Activated naive CD4-positive, alpha-beta T cell treated with anti-CD3 and anti-CD28 coated beads, Interleukin-2, amount 50 U/mL, for 72 hours (primary cell): ENCODE measurements around the gene EXOC6B. TPM values are rescaled to one million over a fixed set of nuclear protein-coding genes. Genes with fewer than 3 reads are reported as not detected.

Source experiments
- ATAC-seq, 2 donors: fragments of 150-1000 bp; cut with Tn5 transposase; 2 replicates each; pipeline ENCODE4 v1.10.0; 2021; ENCODE audit warnings: mild to moderate bottlenecking in 2 of 2, moderate library complexity in 2 of 2
- DNase-seq, 2 donors: peaks; one replicate each; pipeline ENCODE4 v3.0.0; 2021 to 2022; ENCODE audit warnings: low spot score in 2 of 2
- H3K27ac Mint-ChIP-seq, 2 donors: one replicate each; pipeline ENCODE4 v1.8.0; 2022; ENCODE audit warnings: mild to moderate bottlenecking in 2 of 2, mixed read lengths in 2 of 2
- H3K36me3 Mint-ChIP-seq, 2 donors: one replicate each; pipeline ENCODE4 v1.8.0; 2022; ENCODE audit warnings: mixed read lengths in 2 of 2
- H3K9me3 Mint-ChIP-seq, 2 donors: one replicate each; pipeline ENCODE4 v1.8.0; 2022; ENCODE audit warnings: mixed read lengths in 2 of 2
- total RNA-seq, 2 donors: library from RNA; stranded (reverse); gene quantifications; one replicate each; pipeline ENCODE4 v1.2.3, GENCODE V29; 2022

EXOC6B gene
- total RNA-seq, 2 donors from 2014 or later, result 9.3 to 11.0 TPM

DNA sequence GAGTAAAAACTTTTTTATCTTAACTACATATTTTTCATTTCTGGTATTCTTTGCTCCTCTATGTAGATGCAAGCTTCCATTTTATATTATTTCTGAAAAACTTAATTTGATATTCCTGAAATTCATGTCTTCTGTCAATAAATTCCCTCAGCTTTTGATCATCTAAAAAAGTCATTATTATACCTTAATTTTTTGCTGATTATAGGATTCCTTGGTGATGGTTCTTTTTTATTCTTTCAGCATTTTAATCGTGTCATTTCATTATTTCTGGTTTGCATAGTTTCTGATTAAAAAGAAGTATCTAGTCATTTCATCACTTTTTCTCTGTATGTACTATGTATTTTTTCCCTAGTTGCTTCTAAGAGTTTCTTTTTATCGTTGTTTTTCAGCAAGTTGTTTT, 436.4 kb downstream of the EXOC6B start:
- ATAC-seq (no peak), DNase-seq (no peak)
- H3K9me3 Mint-ChIP-seq, result peaks cover 14 to 24% of the 10 kb centered on the region in 2 donors
- no peak overlapping the region for H3K27ac Mint-ChIP-seq
- peaks cover 8 to 9% of the 10 kb centered on the region in 2 donors for H3K36me3 Mint-ChIP-seq

DNA sequence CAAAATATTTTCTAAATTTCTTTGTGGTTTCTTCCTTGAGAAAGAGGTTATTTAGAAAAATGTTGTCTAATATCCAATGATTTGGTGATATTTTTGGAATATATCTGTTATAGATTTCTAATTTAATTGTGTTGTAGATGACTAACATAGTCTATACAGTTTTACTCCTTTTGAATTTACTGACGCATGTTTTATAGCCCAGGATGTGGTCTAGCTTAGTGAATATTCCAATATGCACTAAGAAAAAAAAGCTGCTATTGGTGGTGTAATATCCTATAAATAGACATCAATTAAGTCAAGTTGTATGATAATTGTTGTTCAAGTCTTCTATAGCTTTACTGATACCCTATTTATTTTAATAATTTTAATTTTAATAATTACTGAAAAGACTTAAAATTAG, 437.6 kb downstream of the EXOC6B start:
- Mint-ChIP-seq H3K27ac (no peak overlapping the region), H3K9me3 (peaks cover 14 to 27% of the 10 kb centered on the region in 2 donors), H3K36me3 (peaks cover 6 to 9% of the 10 kb centered on the region in 2 donors)
- ATAC-seq (no peak), DNase-seq (no peak)

DNA sequence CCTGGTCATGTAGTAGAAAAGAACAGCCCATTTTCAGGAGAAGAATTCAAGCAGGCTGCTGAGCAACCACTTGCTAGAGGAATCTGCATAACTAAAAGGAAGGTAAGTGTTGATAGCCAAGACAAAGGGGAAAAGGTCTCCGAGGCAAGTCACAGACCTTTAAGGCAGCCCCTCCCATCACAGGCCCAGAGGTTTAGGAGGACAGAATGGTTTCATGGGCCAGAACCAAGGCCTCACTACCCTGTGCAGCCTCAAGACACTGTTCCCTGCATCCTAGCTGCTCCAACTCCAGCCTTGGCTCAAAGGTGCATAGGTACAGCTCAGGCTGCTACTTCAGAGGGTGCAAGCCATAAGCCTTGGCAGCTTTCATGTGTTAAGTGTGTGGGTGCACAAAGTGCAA, 439.5 kb downstream of the EXOC6B start:
- Mint-ChIP-seq H3K36me3 (peaks cover 4 to 6% of the 10 kb centered on the region in 2 donors), H3K9me3 (peaks cover 13 to 26% of the 10 kb centered on the region in 2 donors), H3K27ac (no peak overlapping the region)
- DNase-seq, result no peak
- no peak for ATAC-seq

DNA sequence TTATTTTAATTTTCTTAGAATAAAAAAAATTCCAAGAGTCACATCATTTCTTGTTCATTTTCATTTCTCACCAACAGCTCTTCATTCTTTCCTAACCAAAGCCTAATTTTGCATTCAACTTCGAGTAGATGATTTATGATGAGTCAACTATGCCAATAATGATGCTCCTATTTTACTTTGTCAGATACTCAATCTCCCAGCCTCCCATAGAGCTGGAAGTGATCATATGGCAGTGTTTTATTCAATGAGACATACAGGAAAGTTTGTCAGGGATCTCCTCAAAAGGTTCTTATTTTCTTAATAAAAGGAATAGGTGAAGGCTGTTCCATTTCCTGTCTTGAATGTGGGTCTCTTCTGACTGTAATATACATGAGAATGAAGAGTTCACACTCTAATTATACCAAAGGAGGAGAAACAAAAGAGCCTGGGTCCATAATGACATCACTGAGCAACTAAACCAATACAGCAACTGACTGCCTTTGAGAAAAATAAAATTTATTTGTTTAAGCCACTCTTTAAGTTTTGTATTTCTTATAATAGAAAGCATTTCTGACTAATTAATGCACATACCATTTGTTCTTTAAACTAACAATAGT, 447.0 kb downstream of the EXOC6B start:
- Mint-ChIP-seq H3K9me3 (peaks cover 3 to 10% of the 10 kb centered on the region in 2 donors), H3K27ac (no peak overlapping the region), H3K36me3 (peaks cover 9 to 32% of the 10 kb centered on the region in 2 donors)
- ATAC-seq (no peak), DNase-seq (no peak)

DNA sequence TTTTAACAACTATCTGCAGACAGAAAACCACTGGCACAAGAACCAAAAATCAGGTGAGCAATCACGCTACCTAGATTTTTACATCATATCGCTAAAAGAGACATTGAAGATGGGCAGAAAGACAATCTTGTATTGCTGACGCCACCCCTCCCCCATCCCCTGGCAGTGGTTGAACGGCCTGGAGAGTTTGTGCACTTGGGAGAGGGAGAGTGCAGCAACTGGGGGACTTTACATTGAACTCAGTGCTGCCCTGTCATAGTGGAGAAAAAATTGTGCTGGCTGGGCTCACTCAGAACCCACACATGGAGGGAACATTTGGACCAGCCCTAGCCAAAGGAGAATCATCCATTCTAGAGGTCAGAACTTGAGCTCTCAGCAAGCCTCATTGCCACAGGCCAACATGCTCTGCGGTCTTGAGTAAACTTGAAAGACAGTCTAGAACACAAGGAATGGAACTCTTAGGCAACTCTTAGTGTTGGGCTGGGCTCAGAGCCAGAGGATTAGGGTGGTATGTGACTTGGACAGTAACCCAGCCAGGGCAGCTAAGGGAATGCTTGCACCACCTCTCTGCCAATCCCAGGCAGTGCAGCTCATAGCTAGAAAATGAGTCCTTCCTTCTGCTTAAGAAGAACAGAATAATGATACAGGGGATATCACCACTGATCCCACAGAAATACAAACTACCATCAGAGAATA, 458.2 kb downstream of the EXOC6B start:
- Mint-ChIP-seq H3K9me3 (peaks cover 10 to 13% of the 10 kb centered on the region in 2 donors), H3K27ac (no peak overlapping the region), H3K36me3 (peaks cover 23 to 30% of the 10 kb centered on the region in 2 donors)
- ATAC-seq (no peak), DNase-seq (no peak)

DNA sequence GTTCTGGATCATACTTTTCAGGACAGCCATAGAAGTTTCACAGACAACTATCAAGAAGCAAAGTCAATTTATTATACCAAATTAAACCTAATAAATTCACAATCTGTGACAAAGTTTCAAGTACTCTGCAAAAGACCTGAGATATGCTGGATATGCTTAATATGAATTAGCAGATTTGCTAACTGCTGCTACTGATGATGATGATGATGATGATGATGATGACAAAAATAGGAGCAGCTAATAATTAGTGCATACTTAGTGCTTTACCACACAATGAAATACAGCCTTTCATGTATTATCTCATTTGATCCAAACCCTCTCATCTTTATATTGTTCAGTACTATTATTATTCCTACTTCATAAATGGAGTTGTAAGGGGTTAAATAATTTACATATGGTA, 462.4 kb downstream of the EXOC6B start:
- DNase-seq (no peak), ATAC-seq (no peak)
- H3K36me3 Mint-ChIP-seq, result peaks cover 5 to 24% of the 10 kb centered on the region in 2 donors
- peaks cover 0 to 5% of the 10 kb centered on the region in 2 donors for H3K9me3 Mint-ChIP-seq
- H3K27ac Mint-ChIP-seq, result no peak overlapping the region

DNA sequence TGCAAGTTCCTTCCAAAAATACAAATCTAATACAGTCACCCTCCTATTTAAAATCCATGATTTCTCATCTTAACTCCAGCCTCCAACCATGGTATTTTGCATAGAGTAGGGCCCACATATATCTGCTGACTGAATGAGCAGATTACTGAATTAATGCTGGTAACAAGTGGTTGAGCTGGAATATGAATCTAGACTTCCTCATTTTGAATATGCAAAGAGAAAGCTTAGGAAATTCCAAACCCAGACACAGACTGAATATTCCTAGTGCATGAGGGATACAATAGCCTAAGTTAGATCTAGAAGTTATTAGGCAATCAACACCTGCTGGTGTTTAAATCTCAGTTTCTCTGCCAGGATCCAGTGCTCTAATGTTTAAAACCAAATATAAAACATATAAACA, 463.1 kb downstream of the EXOC6B start:
- Mint-ChIP-seq H3K36me3 (peaks cover 1 to 20% of the 10 kb centered on the region in 2 donors), H3K9me3 (peaks cover 0 to under 1% of the 10 kb centered on the region in 2 donors), H3K27ac (no peak overlapping the region)
- no peak for ATAC-seq
- no peak for DNase-seq

DNA sequence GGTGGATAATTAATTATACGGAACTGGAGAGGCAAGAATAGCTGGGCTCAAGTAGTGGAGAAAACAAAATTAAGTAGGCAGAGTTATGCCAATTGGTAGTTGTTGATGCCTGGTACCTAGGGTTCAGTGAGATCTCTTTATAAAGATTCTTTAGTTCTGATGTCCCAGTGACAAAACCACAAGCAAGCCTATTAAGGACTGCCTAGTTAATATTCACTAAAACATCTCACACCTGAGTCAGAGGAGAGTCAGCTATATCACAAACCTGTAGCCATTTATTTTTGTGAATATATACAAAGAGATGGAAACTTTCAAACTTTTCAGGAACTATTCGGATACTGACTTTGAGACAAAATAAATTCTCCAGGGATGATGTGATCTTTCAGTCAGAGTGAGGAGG, 464.3 kb downstream of the EXOC6B start:
- no peaks in the 10 kb centered on the region for H3K9me3 Mint-ChIP-seq
- H3K27ac Mint-ChIP-seq, result no peak overlapping the region
- no peak for ATAC-seq

DNA sequence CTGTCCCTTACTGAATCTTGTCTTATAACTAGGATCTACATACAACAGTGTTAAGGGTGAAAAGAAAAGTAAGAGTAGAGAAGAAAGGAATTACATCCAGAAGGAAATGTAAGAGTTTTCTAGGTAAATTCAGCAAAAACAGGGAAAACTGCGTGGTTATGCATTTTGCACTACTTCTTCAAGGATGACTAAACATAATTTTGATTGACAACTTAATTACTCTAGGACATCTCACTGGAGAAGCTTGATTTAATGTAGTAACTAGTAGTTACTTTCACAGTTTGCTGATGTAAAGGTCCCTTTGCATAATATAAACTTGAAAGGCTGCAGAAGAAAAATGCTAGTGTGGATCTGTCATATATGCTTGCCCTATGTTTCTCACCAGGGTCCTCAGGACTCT, 464.8 kb downstream of the EXOC6B start:
- H3K27ac Mint-ChIP-seq, result no peak overlapping the region
- peaks cover 0 to 18% of the 10 kb centered on the region in 2 donors for H3K36me3 Mint-ChIP-seq
- no peak for DNase-seq
- no peaks in the 10 kb centered on the region for H3K9me3 Mint-ChIP-seq
- no peak for ATAC-seq

More for the DNA sequence above, 464.3 kb downstream of the EXOC6B start:
- no peak for DNase-seq
- peaks cover 0 to 18% of the 10 kb centered on the region in 2 donors for H3K36me3 Mint-ChIP-seq

DNA sequence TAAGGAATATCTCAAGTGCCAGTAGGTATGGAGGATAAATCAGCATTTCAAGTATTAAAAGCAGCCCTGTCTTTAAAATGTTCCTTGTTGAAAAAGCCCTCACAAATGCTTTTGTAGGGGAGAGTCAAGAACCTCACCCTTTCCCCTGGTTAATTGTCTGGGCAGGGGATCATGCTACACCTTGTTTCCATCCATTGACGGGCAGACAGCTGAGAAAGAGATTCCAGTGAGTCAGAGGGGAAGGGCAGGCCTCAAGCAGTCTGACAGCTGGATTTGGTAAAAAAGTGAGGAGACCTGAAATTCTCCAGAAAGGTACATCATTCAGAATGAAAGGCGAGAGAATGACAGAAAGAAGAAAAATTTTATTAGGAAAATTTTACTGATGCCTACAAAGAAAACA, 475.0 kb downstream of the EXOC6B start:
- ATAC-seq (no peak), DNase-seq (no peak)
- H3K27ac Mint-ChIP-seq, result no peak overlapping the region
- peaks cover 0 to 4% of the 10 kb centered on the region in 2 donors for H3K9me3 Mint-ChIP-seq
- peaks cover 0 to 14% of the 10 kb centered on the region in 2 donors for H3K36me3 Mint-ChIP-seq

DNA sequence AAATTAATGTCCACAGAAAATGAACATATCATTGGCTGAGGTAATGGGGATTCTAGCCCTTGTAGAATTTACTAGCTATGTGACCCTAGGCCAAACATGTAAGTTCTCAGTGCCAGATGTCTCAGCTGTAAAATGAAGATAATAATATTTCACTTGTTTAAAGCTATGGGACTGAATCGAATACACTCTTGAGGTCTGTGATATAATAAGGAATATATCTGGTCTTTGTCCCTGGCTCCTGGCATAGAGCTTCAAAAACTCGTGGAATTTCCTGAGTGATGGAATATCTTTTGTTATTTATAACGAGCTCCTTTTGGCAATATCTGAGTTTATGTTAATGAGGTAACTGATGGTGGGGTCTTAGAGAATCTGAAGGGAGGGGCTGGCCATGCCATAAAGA, 476.8 kb downstream of the EXOC6B start:
- no peak for ATAC-seq

DNA sequence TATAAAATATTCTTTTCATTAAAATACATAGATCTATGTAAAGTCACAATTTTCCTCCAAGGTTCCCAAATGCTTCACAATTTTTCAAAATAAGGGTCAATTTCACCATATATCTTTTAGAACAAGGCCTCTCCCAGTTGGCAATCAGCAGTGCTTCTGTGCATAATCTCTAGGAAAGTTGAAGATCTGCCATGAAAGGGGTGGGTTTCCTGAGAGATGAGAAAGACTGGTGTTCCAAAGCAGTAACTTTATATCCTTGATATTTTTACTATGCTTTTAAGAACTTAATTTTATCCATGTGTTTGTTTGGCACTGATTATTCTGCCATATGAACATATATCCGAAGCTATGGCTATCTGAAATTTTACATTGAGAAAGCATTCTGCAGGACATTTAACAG, 478.8 kb downstream of the EXOC6B start:
- DNase-seq (no peak), ATAC-seq (no peak)
- H3K9me3 Mint-ChIP-seq, result peaks cover 0 to 10% of the 10 kb centered on the region in 2 donors
- peaks cover 0 to 8% of the 10 kb centered on the region in 2 donors for H3K36me3 Mint-ChIP-seq
- no peak overlapping the region for H3K27ac Mint-ChIP-seq

More for the DNA sequence above, 476.8 kb downstream of the EXOC6B start:
- Mint-ChIP-seq H3K27ac (no peak overlapping the region), H3K36me3 (peaks cover 0 to 14% of the 10 kb centered on the region in 2 donors), H3K9me3 (peaks cover 0 to 12% of the 10 kb centered on the region in 2 donors)
- DNase-seq, result no peak

DNA sequence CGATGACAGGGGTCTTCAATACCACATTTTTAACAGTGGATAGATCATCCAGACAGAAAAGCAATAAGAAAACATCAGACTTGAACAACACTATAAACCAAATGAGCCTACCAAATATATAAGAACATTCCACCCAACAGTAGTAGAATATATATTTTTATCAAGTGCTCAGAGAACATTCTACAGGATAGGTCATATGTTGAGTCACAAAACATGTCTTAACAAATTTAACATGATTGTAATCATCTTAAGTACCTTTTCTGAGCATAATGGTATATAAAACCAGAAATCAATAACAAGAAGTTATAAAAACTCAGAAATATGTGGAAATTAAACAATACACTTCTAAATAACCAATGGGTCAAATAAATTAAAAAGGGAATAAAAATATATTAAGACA, 484.2 kb downstream of the EXOC6B start:
- Mint-ChIP-seq H3K9me3 (peaks cover 0 to 10% of the 10 kb centered on the region in 2 donors), H3K36me3 (peaks cover 0 to 8% of the 10 kb centered on the region in 2 donors), H3K27ac (no peak overlapping the region)
- DNase-seq (no peak), ATAC-seq (no peak)

DNA sequence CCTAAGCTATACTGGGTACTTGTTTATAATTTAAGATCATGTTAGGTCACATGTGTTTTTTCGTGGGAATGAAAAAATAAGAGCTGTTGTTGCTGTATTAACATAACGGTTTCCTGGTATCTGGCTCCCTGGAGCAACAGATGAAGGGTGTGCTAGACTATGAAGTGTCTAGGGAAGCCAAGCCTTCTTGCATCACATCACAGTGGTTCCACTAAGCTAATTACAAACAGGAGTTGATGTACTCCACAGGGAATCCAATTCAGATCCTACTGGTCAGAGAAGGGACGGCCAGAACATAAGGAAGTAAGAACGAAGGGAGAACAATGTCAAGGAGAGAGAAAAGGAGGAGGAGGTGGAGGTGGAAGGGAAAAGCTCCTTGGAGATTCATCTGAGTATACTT, 485.2 kb downstream of the EXOC6B start:
- H3K27ac Mint-ChIP-seq, result no peak overlapping the region
- DNase-seq (no peak), ATAC-seq (no peak)
- peaks cover 0 to 8% of the 10 kb centered on the region in 2 donors for H3K36me3 Mint-ChIP-seq
- H3K9me3 Mint-ChIP-seq, result peaks cover 0 to 10% of the 10 kb centered on the region in 2 donors

DNA sequence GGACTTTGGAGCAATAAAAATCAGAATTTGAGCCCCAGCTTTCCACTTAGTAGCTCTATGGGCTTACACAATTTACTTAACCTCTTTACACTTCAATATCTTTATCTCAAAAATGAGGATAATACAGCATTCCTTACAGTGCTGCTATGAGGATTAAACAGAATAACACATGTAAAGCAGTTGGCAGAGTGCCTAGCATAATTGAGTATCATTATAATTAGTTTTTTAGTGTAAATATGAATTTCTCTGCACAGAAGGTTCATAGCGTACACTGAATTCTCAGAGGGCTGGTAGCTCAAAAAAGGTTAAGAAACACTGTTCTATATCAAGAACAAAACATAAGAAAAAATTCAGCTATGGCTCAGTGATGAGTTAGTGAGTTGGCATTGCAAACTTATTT, 487.8 kb downstream of the EXOC6B start:
- H3K36me3 Mint-ChIP-seq, result no peaks in the 10 kb centered on the region
- H3K9me3 Mint-ChIP-seq, result no peaks in the 10 kb centered on the region
- DNase-seq (no peak), ATAC-seq (no peak)
- H3K27ac Mint-ChIP-seq, result no peak overlapping the region

DNA sequence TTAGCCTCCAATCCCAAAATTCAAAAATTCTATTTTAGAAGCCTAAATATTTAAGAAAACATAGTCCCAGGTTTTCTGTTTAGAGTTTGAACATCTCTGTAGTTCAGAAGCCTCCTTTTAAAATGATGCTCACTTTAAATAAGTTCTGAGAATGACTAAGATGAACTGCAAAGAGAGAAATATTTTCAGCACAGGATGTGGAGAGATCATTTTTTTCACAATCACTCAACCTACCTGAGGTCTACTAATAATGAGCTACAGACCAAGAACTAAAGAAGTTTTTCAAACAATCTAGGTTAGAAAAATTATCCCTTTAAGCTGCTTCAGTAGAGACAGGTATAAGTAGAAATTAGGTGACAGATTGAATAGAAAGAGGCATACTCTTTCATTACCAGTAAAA, 493.1 kb downstream of the EXOC6B start:
- ATAC-seq, result peak in 1 of 2 donors; percentile 77
- no peak for DNase-seq
- H3K9me3 Mint-ChIP-seq, result no peaks in the 10 kb centered on the region
- no peak overlapping the region for H3K27ac Mint-ChIP-seq
- H3K36me3 Mint-ChIP-seq, result peaks cover 0 to 5% of the 10 kb centered on the region in 2 donors

DNA sequence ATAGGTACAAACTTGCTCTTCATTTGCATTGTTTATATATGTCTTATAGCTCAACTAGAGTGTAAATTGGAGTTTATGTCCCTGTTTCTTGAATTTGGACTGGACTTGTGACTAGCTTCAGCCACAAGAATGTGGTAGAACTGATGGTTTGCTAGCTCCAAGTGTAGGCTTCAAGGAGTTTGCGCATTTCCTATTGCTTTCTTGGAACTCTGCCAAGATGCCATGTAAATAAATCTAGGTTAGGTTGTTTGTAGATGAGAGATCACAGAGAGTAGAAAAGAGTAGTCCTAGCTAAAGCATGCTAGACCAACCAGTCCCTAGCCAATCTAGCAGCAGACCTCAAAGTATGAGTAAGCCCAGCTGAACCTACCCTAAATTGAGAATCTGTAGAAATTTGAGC, 495.2 kb downstream of the EXOC6B start:
- H3K9me3 Mint-ChIP-seq, result no peaks in the 10 kb centered on the region
- H3K36me3 Mint-ChIP-seq, result peaks cover 0 to 5% of the 10 kb centered on the region in 2 donors
- H3K27ac Mint-ChIP-seq, result no peak overlapping the region
- ATAC-seq (no peak), DNase-seq (no peak)

DNA sequence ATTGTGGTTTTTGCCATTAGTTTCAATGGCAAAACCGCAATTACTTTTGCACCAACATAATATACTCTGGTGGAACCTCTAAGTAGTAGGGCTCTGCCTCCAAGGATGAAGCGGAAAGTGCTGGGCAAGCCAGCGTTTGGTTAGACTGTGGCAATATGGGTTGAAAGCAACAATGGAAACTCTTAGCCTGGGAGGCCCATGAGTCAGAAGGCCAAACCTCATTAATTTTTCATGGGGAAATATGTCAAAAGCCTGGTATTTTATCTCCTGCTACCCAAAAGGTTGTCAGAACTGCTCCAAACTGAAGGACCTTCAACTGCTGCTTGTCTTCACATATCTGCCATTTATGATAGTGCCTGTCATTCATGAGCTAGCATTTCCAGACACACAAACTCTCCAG, 499.1 kb downstream of the EXOC6B start:
- no peak for DNase-seq
- no peak for ATAC-seq
- no peaks in the 10 kb centered on the region for H3K9me3 Mint-ChIP-seq
- no peak overlapping the region for H3K27ac Mint-ChIP-seq
- peaks cover 5 to 10% of the 10 kb centered on the region in 2 donors for H3K36me3 Mint-ChIP-seq
